SU-DHL-6 (cell line): ENCODE results near the gene ATXN2L.
A peak's percentile ranks its signal among the peaks of the same experiment; 100 is the strongest.
"Not testable (repeated sequence)": the region's sequence is repeated elsewhere in the genome, so short reads cannot be mapped to it uniquely, and the experiment has no call there.

Experiments
- EZH2phosphoT487 ChIP-seq: fragments of 200-600 bp; sonication (generic), shearing (Covaris generic); conservative IDR thresholded peaks from 2 replicates; pipeline ENCODE4 v1.6.1; 2018; ENCODE audit warnings: mild to moderate bottlenecking, antibody characterized with exemption, low read length, moderate library complexity, mixed read lengths
- TF ChIP-seq, protein P1 (sequence below): fragments of 200-600 bp; sonication (generic); IDR thresholded peaks from one replicate; pipeline ENCODE4 v1.5.1; 2017; ENCODE audit warnings: antibody characterized with exemption, mild to moderate bottlenecking, low read length, moderate library complexity; ENCODE audit not compliant: insufficient read depth, poor library complexity, severe bottlenecking

DNA sequence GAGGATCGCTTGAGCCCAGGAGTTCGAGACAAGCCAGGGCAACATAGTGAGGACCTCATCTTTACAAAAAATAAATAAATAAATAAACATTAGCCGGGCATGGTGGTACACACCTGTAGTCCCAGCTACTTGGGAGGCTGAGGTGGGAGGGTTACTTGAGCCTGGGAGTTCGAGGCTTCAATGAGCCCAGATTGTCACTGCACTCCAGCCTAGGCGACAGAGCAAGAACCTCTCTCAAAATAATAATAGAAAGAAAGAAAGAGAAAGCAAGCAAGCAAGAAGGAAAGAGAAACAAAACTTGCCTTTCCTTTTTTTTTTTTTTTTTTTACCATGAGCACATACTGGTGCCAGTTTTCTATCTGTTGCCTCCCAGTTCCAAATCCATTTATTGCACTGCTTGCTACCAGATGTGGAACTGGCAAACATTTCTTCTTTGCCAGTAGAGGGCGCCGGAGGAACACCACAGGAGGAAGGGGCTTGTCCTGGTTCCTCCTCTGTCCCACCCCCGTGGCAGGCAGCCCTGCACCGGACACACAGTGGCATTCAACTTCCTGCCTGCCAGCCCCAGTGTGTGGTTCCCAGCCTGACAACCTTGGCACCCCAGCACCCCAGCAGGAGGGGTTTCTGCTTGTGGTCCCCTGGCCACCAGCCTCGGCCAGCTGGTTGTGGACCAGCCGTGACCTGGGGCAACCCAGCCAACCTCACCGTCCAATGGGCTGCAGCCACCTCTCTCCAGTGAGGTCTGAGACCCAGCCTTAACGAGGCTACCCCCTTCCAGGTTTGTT is 20.4 kb upstream of the ATXN2L start:
- TF ChIP-seq EZH2phosphoT487 = not testable (repeated sequence)
- TF ChIP-seq, protein P1, sequence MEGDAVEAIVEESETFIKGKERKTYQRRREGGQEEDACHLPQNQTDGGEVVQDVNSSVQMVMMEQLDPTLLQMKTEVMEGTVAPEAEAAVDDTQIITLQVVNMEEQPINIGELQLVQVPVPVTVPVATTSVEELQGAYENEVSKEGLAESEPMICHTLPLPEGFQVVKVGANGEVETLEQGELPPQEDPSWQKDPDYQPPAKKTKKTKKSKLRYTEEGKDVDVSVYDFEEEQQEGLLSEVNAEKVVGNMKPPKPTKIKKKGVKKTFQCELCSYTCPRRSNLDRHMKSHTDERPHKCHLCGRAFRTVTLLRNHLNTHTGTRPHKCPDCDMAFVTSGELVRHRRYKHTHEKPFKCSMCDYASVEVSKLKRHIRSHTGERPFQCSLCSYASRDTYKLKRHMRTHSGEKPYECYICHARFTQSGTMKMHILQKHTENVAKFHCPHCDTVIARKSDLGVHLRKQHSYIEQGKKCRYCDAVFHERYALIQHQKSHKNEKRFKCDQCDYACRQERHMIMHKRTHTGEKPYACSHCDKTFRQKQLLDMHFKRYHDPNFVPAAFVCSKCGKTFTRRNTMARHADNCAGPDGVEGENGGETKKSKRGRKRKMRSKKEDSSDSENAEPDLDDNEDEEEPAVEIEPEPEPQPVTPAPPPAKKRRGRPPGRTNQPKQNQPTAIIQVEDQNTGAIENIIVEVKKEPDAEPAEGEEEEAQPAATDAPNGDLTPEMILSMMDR = peak; percentile 26
